Measurements from ENCODE around the gene RALB.

- no peak for TF ChIP-seq CTCF (IDR thresholded peaks at IDR 0.05)
- TF ChIP-seq FOXM1 (IDR thresholded peaks at IDR 0.05; ENCODE audit: low read depth) = no peak
- no peak for TF ChIP-seq POLR2AphosphoS5 (IDR thresholded peaks at IDR 0.05; ENCODE audit: low read depth, low read length)
- no peak for TF ChIP-seq RCOR1 (IDR thresholded peaks at IDR 0.05; ENCODE audit: low read length)
- TF ChIP-seq FOSL2 (IDR thresholded peaks at IDR 0.05; ENCODE audit: borderline replicate concordance, low read depth) = no peak
- TF ChIP-seq GABPA (IDR thresholded peaks at IDR 0.05; ENCODE audit: low read depth) = no peak
Observed at GRCh38 chr2:120257522-120257921, 4.9 kb downstream of the RALB start.

Data from SK-N-SH (cell line).